AG10803 (cell line): Measurements from ENCODE around the gene SSBP3.

Experiments used
- DNase-seq: peaks from one replicate; pipeline ENCODE4 v3.0.0; 2010; ENCODE audit warnings: low read depth
- H3K4me3 ChIP-seq: 2 replicates; pipeline ENCODE4 v1.5.1; 2011; ENCODE audit warnings: mild to moderate bottlenecking, low read length, control low read depth
- TF ChIP-seq, protein P1 (sequence below): conservative IDR thresholded peaks from 2 replicates; pipeline ENCODE4 v1.5.1; 2011; ENCODE audit warnings: mild to moderate bottlenecking, low read length, control low read depth, inconsistent platforms

Gene SSBP3

DNA sequence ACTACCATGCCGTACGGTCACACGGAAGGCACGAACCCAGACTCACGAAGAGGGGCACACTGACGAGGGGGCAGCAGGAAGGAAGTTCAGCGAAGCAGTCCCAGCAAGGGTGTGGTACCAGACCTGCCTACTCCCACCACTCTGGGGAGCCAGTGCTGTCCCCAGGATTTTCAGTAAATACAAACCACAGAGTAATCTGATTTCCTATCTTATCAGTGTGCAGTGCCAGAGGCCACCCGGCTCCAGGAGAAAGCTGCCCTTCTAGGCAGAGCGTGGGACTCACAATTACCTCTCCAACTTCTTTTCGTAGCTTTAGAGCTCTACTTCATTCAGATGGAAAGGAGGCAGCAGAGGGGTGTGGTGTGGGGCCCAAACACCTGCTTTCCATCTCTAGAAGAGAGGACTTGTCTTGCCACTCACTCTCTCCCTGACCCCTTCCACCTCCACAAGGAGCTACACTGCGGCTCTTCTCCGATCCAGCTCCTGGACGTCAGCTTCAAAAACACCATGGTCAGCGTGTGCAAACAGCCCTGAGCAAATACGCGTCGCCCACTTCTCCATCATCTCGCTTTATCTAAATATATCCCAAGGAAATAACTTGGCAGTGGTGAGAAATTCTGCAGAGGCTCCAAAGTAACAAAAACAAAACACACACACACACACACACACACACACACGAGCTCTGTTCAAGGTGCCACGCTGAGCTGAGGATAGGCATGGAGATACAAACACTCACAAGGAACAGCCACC is 107.7 kb downstream of the SSBP3 start:
- TF ChIP-seq, protein P1, sequence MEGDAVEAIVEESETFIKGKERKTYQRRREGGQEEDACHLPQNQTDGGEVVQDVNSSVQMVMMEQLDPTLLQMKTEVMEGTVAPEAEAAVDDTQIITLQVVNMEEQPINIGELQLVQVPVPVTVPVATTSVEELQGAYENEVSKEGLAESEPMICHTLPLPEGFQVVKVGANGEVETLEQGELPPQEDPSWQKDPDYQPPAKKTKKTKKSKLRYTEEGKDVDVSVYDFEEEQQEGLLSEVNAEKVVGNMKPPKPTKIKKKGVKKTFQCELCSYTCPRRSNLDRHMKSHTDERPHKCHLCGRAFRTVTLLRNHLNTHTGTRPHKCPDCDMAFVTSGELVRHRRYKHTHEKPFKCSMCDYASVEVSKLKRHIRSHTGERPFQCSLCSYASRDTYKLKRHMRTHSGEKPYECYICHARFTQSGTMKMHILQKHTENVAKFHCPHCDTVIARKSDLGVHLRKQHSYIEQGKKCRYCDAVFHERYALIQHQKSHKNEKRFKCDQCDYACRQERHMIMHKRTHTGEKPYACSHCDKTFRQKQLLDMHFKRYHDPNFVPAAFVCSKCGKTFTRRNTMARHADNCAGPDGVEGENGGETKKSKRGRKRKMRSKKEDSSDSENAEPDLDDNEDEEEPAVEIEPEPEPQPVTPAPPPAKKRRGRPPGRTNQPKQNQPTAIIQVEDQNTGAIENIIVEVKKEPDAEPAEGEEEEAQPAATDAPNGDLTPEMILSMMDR: no peak
- H3K4me3 ChIP-seq: no peak overlapping the region
- DNase-seq: no peak

- TF ChIP-seq, protein P1: no peak
- H3K4me3 ChIP-seq: no peak overlapping the region
- DNase-seq: peak; percentile 40
These were observed 108.5 kb downstream of the SSBP3 start for GRCh38 chr1:54297596-54298283.

DNA sequence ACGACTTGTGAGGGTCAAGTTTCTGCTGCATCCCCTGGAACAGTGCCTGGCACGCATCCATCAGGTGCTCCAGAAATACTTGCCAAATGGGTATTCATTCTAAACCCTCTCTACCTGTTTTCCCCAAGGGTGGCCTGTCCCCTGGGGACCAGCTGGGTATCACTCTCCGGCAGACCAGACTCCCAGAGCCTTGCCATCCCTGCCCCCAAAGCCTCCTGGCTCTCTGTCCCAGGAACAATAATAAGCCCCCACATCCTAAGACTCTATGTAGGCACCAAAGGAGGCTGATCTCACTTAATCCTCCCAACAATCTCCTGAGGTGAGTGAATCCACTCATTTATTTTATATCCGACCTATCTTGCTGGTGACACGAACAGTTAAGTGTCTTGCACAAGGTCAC is 109.5 kb downstream of the SSBP3 start:
- no peak for DNase-seq
- TF ChIP-seq, protein P1: no peak

DNA sequence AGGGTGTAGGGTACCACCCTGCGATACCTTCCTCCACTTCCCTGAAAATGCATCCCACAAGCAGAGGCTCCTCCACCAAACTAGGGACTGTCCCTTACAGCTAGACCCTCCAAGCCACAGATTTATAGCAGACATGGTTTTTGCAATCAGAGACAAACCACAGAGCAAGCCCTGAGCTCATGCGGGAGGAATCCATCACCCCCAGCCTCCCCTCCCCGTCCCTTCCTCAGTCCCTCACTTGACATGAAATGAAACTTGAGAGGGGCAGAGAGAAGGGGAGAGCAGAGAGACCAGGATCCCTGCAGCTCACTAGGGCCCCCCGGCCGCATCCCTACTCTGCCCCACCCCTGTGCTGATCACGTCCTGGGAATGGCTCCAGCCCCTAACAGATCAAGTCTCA is 111.3 kb downstream of the SSBP3 start:
- TF ChIP-seq, protein P1: no peak
- H3K4me3 ChIP-seq: no peak overlapping the region
- DNase-seq: peak; percentile 45

More for the DNA sequence above, 109.5 kb downstream of the SSBP3 start:
- H3K4me3 ChIP-seq: no peak overlapping the region

DNA sequence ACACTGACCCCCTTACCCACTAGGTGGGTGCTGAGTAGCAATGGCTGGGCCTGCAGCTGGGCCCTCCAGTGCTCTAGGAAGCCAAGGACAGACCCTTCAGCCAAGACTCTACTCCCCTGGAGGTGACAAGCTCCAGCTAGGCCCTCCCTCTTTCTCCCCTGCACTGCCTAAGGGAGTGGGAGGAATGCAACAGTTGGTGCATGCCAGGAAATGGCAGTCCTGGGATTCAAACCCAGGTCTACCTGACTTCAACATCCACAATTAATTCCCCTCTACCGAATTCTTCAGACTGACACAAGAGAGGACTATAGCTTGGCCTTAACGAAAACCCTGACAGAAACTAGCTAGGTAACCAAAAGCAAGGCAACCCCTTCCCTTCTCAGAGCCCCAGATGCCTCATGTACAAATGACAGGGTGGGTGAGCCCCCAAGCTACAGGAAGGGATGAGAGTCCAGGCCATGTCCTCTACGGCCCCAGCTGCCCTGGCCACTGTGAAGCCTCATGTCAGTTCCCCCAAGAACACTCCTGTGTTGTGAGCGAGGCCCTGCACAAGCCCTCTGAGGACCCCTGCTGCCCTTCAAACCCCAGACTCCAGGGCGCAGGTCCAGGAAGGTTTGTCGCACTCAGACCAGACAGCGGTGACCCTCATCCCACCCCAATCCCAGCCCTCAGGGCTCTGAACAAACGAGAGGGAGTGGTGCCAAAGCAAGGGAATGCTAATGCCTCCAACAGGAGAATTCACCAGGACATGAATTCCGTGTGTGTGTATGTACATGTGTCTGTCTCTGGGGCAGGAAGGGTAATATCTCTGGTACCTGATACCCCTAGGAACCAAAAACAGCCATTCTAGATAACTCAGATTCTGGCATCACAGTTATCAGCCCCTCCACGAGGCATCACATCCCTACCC is 113.9 kb downstream of the SSBP3 start:
- DNase-seq: no peak
- TF ChIP-seq, protein P1: no peak
- H3K4me3 ChIP-seq: no peak overlapping the region

GRCh38 chr1:54291276-54292001 is 114.8 kb downstream of the SSBP3 start:
- H3K4me3 ChIP-seq: no peak overlapping the region
- no peak for DNase-seq
- TF ChIP-seq, protein P1: no peak
